Endothelial cell of umbilical vein (primary cell): ENCODE measurements around the gene RAB18. TPM values are rescaled to one million over a fixed set of nuclear protein-coding genes. Genes with fewer than 3 reads are reported as not detected.

Source experiments
- BruUV-seq: library from RNA; stranded (reverse); fragments of 400-500 nt; replicated peaks from 2 replicates; lab custom pipeline; 2021; lab: Mats Ljungman, UMichigan
- CTCF ChIA-PET: fragments of 300-600, 350-600 bp; sonication (Branson Sonifier 250); formaldehyde crosslinking; loops from one replicate; lab custom pipeline; 2021; ENCODE audit warnings: antibody characterized with exemption, inconsistent platforms; lab: Charles Lee
- POLR2A ChIA-PET: fragments of 300-600, 350-600 bp; sonication (Branson Sonifier 250); formaldehyde crosslinking; loops from one replicate; lab custom pipeline; 2021; ENCODE audit warnings: antibody characterized with exemption, inconsistent platforms; lab: Charles Lee
- DNase-seq: peaks from one replicate; pipeline ENCODE4 v3.0.0-alpha.2; 2011; ENCODE audit warnings: low read depth, low spot score
- FAIRE-seq: peaks from 2 replicates; lab custom pipeline; 2011; peaks lifted over from hg19 to GRCh38; lab: Jason Lieb, UNC
- H2AFZ ChIP-seq: 2 replicates; pipeline ENCODE4 v1.6.0; 2012; ENCODE audit warnings: low read depth, low read length, control low read depth, inconsistent platforms
- H3K27ac ChIP-seq: 2 replicates; pipeline ENCODE4 v1.5.1; 2011; ENCODE audit warnings: low read depth, mild to moderate bottlenecking, control low read depth, low read length, moderate library complexity; ENCODE audit not compliant: insufficient read depth
- H3K27me3 ChIP-seq, 2 experiments: 2 replicates each; pipeline versions ENCODE4 v1.6.0 to v1.6.1; 2011; ENCODE audit warnings: low read length in 2 of 2, mixed read lengths in 1 of 2; ENCODE audit not compliant: control insufficient read depth in 2 of 2, insufficient read depth in 2 of 2
- H3K36me3 ChIP-seq, 2 experiments: 2 replicates in 1 of 2; 3 replicates in 1 of 2; pipeline ENCODE4 v1.5.1; 2011; ENCODE audit warnings: low read length in 2 of 2, mild to moderate bottlenecking in 1 of 2, moderate library complexity in 1 of 2; ENCODE audit not compliant: control insufficient read depth in 2 of 2, insufficient read depth in 2 of 2; ENCODE audit errors: extremely low read depth in 1 of 2
- H3K4me1 ChIP-seq: 3 replicates; pipeline ENCODE4 v1.5.1; 2011; ENCODE audit warnings: mild to moderate bottlenecking, low read length; ENCODE audit not compliant: control insufficient read depth, insufficient read depth; ENCODE audit errors: extremely low read depth
- H3K4me2 ChIP-seq: 2 replicates; pipeline ENCODE4 v1.6.1; 2011; ENCODE audit warnings: low read length, control low read depth, mixed read lengths; ENCODE audit not compliant: insufficient read depth
- H3K4me3 ChIP-seq, 3 experiments: fragments of 200-600 bp in 1 of 3; sonication (generic), shearing (Covaris generic) in 1 of 3; replicated peaks in 1 of 3; 2 replicates each; pipeline ENCODE4 v1.5.1; 2011 to 2016; ENCODE audit warnings: control low read depth in 3 of 3, low read length in 3 of 3, mild to moderate bottlenecking in 2 of 3, inconsistent platforms in 1 of 3, low read depth in 1 of 3, moderate library complexity in 1 of 3; ENCODE audit not compliant: insufficient read depth in 1 of 3
- H3K79me2 ChIP-seq: 2 replicates; pipeline ENCODE4 v1.6.0; 2012; ENCODE audit warnings: low read length, inconsistent platforms; ENCODE audit not compliant: control insufficient read depth, insufficient read depth
- H3K9ac ChIP-seq: replicated peaks from 2 replicates; pipeline ENCODE3; 2011; ENCODE audit warnings: low read length, control low read depth; ENCODE audit not compliant: insufficient read depth; ENCODE audit errors: extremely low read depth
- H3K9me1 ChIP-seq: replicated peaks from 3 replicates; pipeline ENCODE4 v1.6.0; 2011; ENCODE audit warnings: mild to moderate bottlenecking, low read length; ENCODE audit not compliant: control insufficient read depth, insufficient read depth; ENCODE audit errors: extremely low read depth
- H3K9me3 ChIP-seq: replicated peaks from 2 replicates; pipeline ENCODE4 v1.5.1; 2012; ENCODE audit warnings: low read length, inconsistent platforms; ENCODE audit not compliant: control insufficient read depth, insufficient read depth
- H4K20me1 ChIP-seq: replicated peaks from 2 replicates; pipeline ENCODE3; 2011; ENCODE audit warnings: mild to moderate bottlenecking, low read length; ENCODE audit not compliant: control insufficient read depth, insufficient read depth; ENCODE audit errors: extremely low read depth
- CTCF ChIP-seq, 2 donors: IDR thresholded peaks; 1 replicate in 1 of 2; 2 replicates in 1 of 2; pipeline ENCODE4 v1.5.1; 2011; ENCODE audit warnings: low read length in 2 of 2, mild to moderate bottlenecking in 2 of 2, moderate library complexity in 2 of 2, control low read depth in 1 of 2, inconsistent platforms in 1 of 2, low read depth in 1 of 2; ENCODE audit not compliant: insufficient read depth in 1 of 2; ENCODE audit errors: extremely low read depth in 1 of 2
- EZH2 ChIP-seq: IDR thresholded peaks from 2 replicates; pipeline ENCODE4 v1.6.1; 2012; ENCODE audit warnings: borderline replicate concordance, low read depth, mild to moderate bottlenecking, moderate library complexity, low read length, inconsistent platforms; ENCODE audit not compliant: severe bottlenecking
- FOS ChIP-seq: IDR thresholded peaks from 2 replicates; pipeline ENCODE4 v1.6.1; 2011; ENCODE audit warnings: mild to moderate bottlenecking, low read length, moderate library complexity, borderline replicate concordance; ENCODE audit not compliant: insufficient read depth
- GATA2 ChIP-seq: IDR thresholded peaks from 2 replicates; pipeline ENCODE4 v1.7.0; 2011; ENCODE audit warnings: low read depth, mild to moderate bottlenecking, moderate library complexity, mixed read lengths, low read length; ENCODE audit not compliant: insufficient read length, insufficient read depth
- JUN ChIP-seq: IDR thresholded peaks from 2 replicates; pipeline ENCODE4 v1.6.1; 2011; ENCODE audit warnings: borderline replicate concordance, low read depth; ENCODE audit not compliant: insufficient read length, insufficient read depth
- MAX ChIP-seq: IDR thresholded peaks from 2 replicates; pipeline ENCODE4 v1.6.1; 2011; ENCODE audit not compliant: insufficient read depth, insufficient read length
- MYC ChIP-seq: IDR thresholded peaks from one replicate; pipeline ENCODE4 v1.6.1; 2011; ENCODE audit warnings: mild to moderate bottlenecking, low read depth, low read length
- POLR2A ChIP-seq: IDR thresholded peaks from 2 replicates; pipeline ENCODE4 v1.6.1; 2012; ENCODE audit warnings: low read depth, mild to moderate bottlenecking, control low read depth, low read length
- POLR2AphosphoS5 ChIP-seq: IDR thresholded peaks from 2 replicates; pipeline ENCODE4 v1.6.1; 2012; ENCODE audit warnings: low read depth, mild to moderate bottlenecking, control low read depth, low read length, moderate library complexity; ENCODE audit not compliant: insufficient read depth
- dilution Hi-C: fragments of 300-500 bp; cut with MboI; formaldehyde crosslinking; loops from one replicate; pipeline ENCODE4 v1.15.0; 2019; ENCODE audit warnings: low sequenced_read_pairs; ENCODE audit not compliant: extremely low pct_ligation_motif_present
- intact Hi-C: fragments of 100-400 bp; cut with micrococcal nuclease; formaldehyde crosslinking; loops from one replicate; pipeline ENCODE4 v1.10.0; 2022
- polyA plus RNA-seq, 4 experiments: library from polyadenylated mRNA; depleted of rRNA in 3 of 4; stranded (reverse) in 3 of 4; unstranded in 1 of 4; fragments of >200 nt; gene quantifications; 2 replicates each; pipeline versions ENCODE4 v1.2.1 to v1.2.3, GENCODE V29; 2011 to 2012; ENCODE audit warnings: missing spikeins in 1 of 4
- total RNA-seq: library from RNA; stranded (reverse); gene quantifications from 2 replicates; pipeline ENCODE4 v1.2.3, GENCODE V29; 2021

RAB18 gene
- total and polyA plus RNA-seq, 2 donors (not counting 3 experiments of a cell fraction or from before 2014, with no cell fraction given) = 20.4 to 108 TPM

- BruUV-seq = no TSS peak
- Histone ChIP-seq H3K79me2 (no peaks in the 10 kb centered on the region), H3K9ac (no peak overlapping the region), H3K4me3 (no peak overlapping the region), H3K36me3 (peaks cover 0 to 2% of the 10 kb centered on the region in 2 experiments), H3K9me1 (no peaks in the 10 kb centered on the region), H3K4me1 (no peaks in the 10 kb centered on the region), H4K20me1 (no peaks in the 10 kb centered on the region), H3K27ac (no peak overlapping the region), H3K9me3 (no peaks in the 10 kb centered on the region), H2AFZ (no peak overlapping the region), H3K27me3 (no peaks in the 10 kb centered on the region), H3K4me2 (no peak overlapping the region)
- CTCF ChIA-PET = no interaction called here
- TF ChIP-seq GATA2 (no peak), EZH2 (no peak), POLR2AphosphoS5 (no peak), CTCF (IDR thresholded peaks at IDR 0.05; ENCODE audit: extremely low read depth in 1 of 2, insufficient read depth in 1 of 2, low read depth in 1 of 2, low read length in 2 of 2) (no peak), MAX (no peak), FOS (no peak), JUN (no peak), MYC (no peak), POLR2A (no peak)
- DNase-seq (no peak), FAIRE-seq (no peak)
- dilution Hi-C loops (no loop called here), intact Hi-C loops (no loop called here)
- POLR2A ChIA-PET = no interaction called here
These were observed 42.9 kb downstream of the RAB18 start for GRCh38 chr10:27547047-27547446.
